HG03469 (cell line): ENCODE measurements around the gene RAB39B.
"Not testable (repeated sequence)": the region's sequence is repeated elsewhere in the genome, so short reads cannot be mapped to it uniquely, and the experiment has no call there.

ENCODE experiments used
- ATAC-seq: cut with Tn5 transposase; IDR thresholded peaks from one replicate; pipeline ENCODE4 v1.9.1; 2021; ENCODE audit warnings: mild to moderate bottlenecking, moderate library complexity, moderate number of reproducible peaks; ENCODE audit not compliant: unreplicated experiment

RAB39B gene

GRCh38 chrX:155263854-155264628 is at the start of gene RAB39B:
RAB39B (minus strand) TSS chrX:155264491; CDS start chrX:155264288, 203 bp downstream.
- peak; percentile 82 for ATAC-seq

GRCh38 chrX:155313766-155314165 is 49.5 kb upstream of the RAB39B start:
- no peak for ATAC-seq

- ATAC-seq = no peak
These were observed 29.5 kb upstream of the RAB39B start for GRCh38 chrX:155293771-155294170.

GRCh38 chrX:155279873-155280272 is 15.6 kb upstream of the RAB39B start:
- no peak for ATAC-seq

- ATAC-seq = no peak
These were observed 6.7 kb upstream of the RAB39B start for GRCh38 chrX:155270969-155271368.

DNA sequence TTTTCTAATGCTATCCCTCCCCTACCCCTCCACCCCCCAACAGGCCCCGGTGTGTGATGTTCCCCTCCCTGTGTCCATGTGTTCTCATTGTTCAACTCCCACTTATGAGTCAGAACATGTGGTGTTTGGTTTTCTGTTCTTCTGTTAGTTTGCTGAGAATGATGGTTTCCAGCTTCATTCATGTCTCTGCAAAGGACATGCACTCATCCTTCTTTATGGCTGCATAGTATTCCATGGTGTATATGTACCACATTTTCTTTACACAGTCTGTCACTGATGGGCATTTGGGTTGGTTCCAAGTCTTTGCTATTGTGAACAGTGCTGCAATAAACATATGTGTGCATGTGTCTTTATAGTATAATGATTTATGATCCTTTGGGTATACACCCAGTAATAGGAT is 3.7 kb upstream of the RAB39B start:
- not testable (repeated sequence) for ATAC-seq

GRCh38 chrX:155266439-155266838 is 2.1 kb upstream of the RAB39B start:
- no peak for ATAC-seq

- ATAC-seq = no peak
These were observed 1.1 kb downstream of the RAB39B start for GRCh38 chrX:155262970-155263754.

GRCh38 chrX:155259752-155260151 is 4.5 kb downstream of the RAB39B start:
- no peak for ATAC-seq

DNA sequence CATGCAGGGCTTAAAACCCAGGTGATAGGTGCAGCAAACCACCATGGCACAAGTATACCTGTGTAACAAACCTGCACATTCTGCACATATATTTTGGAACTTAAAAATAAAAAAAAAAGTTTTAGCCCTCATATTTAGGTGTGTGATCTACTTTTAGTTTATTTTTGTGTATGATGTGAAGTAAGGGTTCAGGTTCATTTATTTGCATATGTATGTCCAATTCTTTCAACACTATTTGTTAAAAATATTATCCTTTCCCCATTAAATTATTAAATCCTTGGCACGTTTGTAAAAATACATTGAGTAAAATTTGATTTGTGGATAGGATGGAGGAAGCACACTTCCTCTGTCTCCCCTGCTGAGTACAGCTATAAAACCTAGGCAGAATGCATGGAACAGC is 12.9 kb downstream of the RAB39B start:
- ATAC-seq = no peak

- ATAC-seq = no peak
These were observed 16.8 kb downstream of the RAB39B start for GRCh38 chrX:155247497-155247896.

DNA sequence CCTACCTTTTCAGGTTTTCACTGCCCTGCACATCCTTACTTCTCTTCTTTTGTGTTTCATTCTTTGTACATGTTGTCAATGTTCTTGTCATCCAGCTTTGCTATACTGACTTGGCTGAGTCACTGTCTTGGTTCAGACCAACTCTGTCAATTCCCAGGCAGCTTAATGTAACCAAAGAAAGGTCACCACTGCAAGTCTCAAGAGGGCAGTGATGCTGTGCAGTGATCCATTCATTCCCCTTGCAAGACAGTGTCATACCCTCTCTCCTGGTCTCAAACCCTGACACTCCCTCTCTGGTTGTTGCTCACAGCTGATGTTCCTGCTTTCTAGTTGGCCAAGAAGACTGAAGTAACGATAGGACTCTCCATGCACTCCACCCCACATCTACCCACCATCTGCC is 17.5 kb downstream of the RAB39B start:
- ATAC-seq = no peak

GRCh38 chrX:155242300-155242699 is 22.0 kb downstream of the RAB39B start:
- no peak for ATAC-seq

DNA sequence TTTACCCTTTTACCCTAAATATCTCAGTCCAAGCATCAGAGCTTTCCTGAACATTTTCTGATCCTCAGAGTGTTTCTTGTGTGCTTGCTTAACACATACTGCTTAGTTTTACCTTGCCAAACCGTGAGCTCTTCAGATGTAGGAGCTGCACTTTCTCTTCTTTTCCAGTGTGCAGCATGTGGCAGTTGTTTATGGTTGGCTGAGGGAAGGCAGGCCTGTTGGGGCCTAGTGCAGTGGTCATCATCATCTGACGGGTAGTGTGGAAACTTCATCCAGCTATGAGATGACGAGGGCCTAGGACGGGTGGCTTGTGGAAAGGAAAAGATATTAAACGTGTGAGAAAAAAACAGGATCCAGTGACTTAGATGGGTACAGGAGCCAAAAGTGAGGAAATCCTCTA is 26.6 kb downstream of the RAB39B start:
- ATAC-seq = no peak

GRCh38 chrX:155235891-155236290 is 28.4 kb downstream of the RAB39B start:
- ATAC-seq = no peak

DNA sequence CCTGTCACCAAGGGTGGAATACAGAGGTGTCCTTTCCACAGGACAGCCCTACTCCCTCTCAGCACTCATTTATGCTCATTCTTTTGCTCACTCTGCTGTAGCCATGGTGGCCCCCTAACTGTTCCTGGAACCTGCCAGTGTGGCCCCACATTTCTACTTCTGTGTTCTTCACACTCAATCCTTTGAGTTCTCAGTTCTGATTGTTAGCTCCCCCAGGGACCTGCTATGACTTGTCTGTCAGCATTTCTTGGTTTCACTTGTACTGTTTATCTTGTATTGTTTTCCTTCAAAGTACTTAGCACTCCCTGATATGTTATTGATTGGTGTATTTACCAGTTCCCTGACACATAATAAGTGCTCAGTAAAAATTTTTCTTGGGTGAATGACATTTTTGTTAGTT is 33.1 kb downstream of the RAB39B start:
- peak; percentile 50 for ATAC-seq

- ATAC-seq = no peak
These were observed 38.5 kb downstream of the RAB39B start for GRCh38 chrX:155225774-155226173.

- not testable (repeated sequence) for ATAC-seq
These were observed 40.5 kb downstream of the RAB39B start for GRCh38 chrX:155223746-155224145.

DNA sequence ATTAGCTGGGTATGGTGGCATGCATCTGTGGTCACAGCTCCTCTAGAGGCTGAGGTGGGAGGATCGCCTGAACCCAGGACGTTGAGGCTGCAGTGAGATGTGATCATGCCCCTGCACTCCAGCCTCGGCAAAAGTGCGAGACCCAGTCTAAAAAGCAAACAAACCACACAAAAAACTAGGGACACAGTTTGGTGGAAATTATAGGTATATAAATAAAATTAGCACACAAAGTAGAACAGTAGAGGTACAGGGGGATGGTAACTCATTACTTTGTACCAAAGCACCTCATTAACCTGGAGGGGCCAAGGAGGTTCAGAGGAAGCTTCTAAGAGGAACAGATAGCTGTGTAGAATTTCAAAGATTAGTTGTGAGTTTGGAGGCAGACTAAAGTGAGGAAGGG is 42.9 kb downstream of the RAB39B start:
- no peak for ATAC-seq

- no peak for ATAC-seq
These were observed 45.5 kb downstream of the RAB39B start for GRCh38 chrX:155218777-155219176.

DNA sequence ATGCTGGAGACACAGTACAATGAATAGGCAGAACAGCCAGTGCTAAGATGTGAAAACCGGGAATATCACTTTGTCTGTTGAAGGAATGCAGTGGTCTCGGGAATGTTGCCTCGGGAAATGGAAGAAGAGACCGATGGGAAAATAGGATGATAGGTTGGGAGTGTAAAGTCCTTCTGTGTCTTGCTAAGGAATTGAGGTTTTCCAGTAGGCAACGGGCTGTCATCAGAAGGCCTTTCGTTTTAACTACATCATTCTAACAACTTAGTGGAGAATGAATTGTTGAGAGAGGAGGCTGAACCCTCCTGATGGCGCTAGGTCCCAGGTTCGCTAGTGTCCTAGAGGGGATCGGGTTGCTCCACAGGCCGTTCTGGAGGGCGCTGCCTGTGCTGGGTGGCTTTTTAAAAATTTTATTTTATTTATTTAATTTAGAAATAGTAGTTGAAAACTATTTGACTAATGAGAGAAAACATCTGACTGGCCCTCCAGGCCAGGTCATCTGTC is 47.3 kb downstream of the RAB39B start:
- no peak for ATAC-seq
